Subcutaneous abdominal adipose tissue (tissue), 5 donors: ENCODE results near the gene RAB27B.

Experiments
- H3K27ac ChIP-seq: one replicate; pipeline ENCODE4 v1.7.0; 2013; ENCODE audit warnings: low read depth, mild to moderate bottlenecking, inconsistent platforms, low read length, moderate library complexity
- H3K27me3 ChIP-seq, 5 donors: one replicate each; pipeline ENCODE4 v1.7.0; 2013; ENCODE audit warnings: low read length in 5 of 5, inconsistent platforms in 1 of 5; ENCODE audit not compliant: control insufficient read depth in 5 of 5, insufficient read depth in 4 of 5
- H3K36me3 ChIP-seq, 5 donors: one replicate each; pipeline ENCODE4 v1.7.0; 2013; ENCODE audit warnings: low read length in 5 of 5; ENCODE audit not compliant: control insufficient read depth in 5 of 5, insufficient read depth in 5 of 5
- H3K4me1 ChIP-seq, 5 donors: one replicate each; pipeline ENCODE4 v1.7.0; 2013; ENCODE audit warnings: low read length in 5 of 5, mild to moderate bottlenecking in 3 of 5, moderate library complexity in 1 of 5; ENCODE audit not compliant: control insufficient read depth in 5 of 5, insufficient read depth in 5 of 5
- H3K4me3 ChIP-seq, 5 donors: one replicate each; pipeline ENCODE4 v1.7.0; 2013; ENCODE audit warnings: low read length in 5 of 5, low read depth in 1 of 5
- H3K9ac ChIP-seq, 5 donors: one replicate each; pipeline ENCODE4 v1.7.0; 2013; ENCODE audit warnings: low read length in 5 of 5, mild to moderate bottlenecking in 4 of 5, moderate library complexity in 3 of 5
- H3K9me3 ChIP-seq, 5 donors: one replicate each; pipeline ENCODE4 v1.7.0; 2013; ENCODE audit warnings: low read length in 5 of 5; ENCODE audit not compliant: control insufficient read depth in 5 of 5
- donor health status: healthy.
- donor health status: healthy.
- donor health status: healthy.
- donor health status: healthy.
- donor health status: healthy.

RAB27B gene

GRCh38 chr18:54918060-54918459 is 89.8 kb downstream of the RAB27B start:
- Histone ChIP-seq H3K4me1 (no peaks in the 10 kb centered on the region), H3K36me3 (peaks cover 0 to 3% (median 0%) of the 10 kb centered on the region in 5 donors), H3K4me3 (no peak overlapping the region), H3K9ac (no peak overlapping the region), H3K9me3 (no peaks in the 10 kb centered on the region), H3K27ac (no peak overlapping the region), H3K27me3 (no peaks in the 10 kb centered on the region)

GRCh38 chr18:54919412-54919811 is 91.1 kb downstream of the RAB27B start:
- Histone ChIP-seq H3K27ac (no peak overlapping the region), H3K36me3 (peaks cover 0 to 3% (median 0%) of the 10 kb centered on the region in 5 donors), H3K9me3 (no peaks in the 10 kb centered on the region), H3K27me3 (no peaks in the 10 kb centered on the region), H3K4me1 (no peaks in the 10 kb centered on the region), H3K9ac (no peak overlapping the region), H3K4me3 (no peak overlapping the region)

GRCh38 chr18:54923339-54923956 is 95.2 kb downstream of the RAB27B start:
- Histone ChIP-seq H3K4me3 (no peak overlapping the region), H3K9me3 (no peaks in the 10 kb centered on the region), H3K4me1 (no peaks in the 10 kb centered on the region), H3K36me3 (no peaks in the 10 kb centered on the region), H3K27ac (no peak overlapping the region), H3K9ac (no peak overlapping the region), H3K27me3 (no peaks in the 10 kb centered on the region)

- no peaks in the 10 kb centered on the region for H3K9me3 ChIP-seq
- no peaks in the 10 kb centered on the region for H3K4me1 ChIP-seq
- H3K4me3 ChIP-seq: no peak overlapping the region
- H3K27me3 ChIP-seq: no peaks in the 10 kb centered on the region
- H3K36me3 ChIP-seq: no peaks in the 10 kb centered on the region
- no peak overlapping the region for H3K27ac ChIP-seq
- H3K9ac ChIP-seq: no peak overlapping the region
Measured at GRCh38 chr18:54924948-54925347, 96.7 kb downstream of the RAB27B start.

GRCh38 chr18:54926593-54927325 is 98.5 kb downstream of the RAB27B start:
- Histone ChIP-seq H3K4me3 (no peak overlapping the region), H3K27ac (no peak overlapping the region), H3K4me1 (no peaks in the 10 kb centered on the region)

GRCh38 chr18:54928236-54928635 is 100.0 kb downstream of the RAB27B start:
- Histone ChIP-seq H3K4me3 (no peak overlapping the region), H3K9me3 (no peaks in the 10 kb centered on the region), H3K36me3 (no peaks in the 10 kb centered on the region), H3K27ac (no peak overlapping the region), H3K4me1 (no peaks in the 10 kb centered on the region), H3K9ac (no peak overlapping the region), H3K27me3 (no peaks in the 10 kb centered on the region)

More at GRCh38 chr18:54926593-54927325, 98.5 kb downstream of the RAB27B start:
- Histone ChIP-seq H3K27me3 (no peaks in the 10 kb centered on the region), H3K9me3 (no peaks in the 10 kb centered on the region), H3K36me3 (no peaks in the 10 kb centered on the region), H3K9ac (no peak overlapping the region)

GRCh38 chr18:54931152-54931551 is 102.9 kb downstream of the RAB27B start:
- Histone ChIP-seq H3K36me3 (peaks cover 0 to 3% (median 0%) of the 10 kb centered on the region in 5 donors), H3K9ac (no peak overlapping the region), H3K4me1 (no peaks in the 10 kb centered on the region), H3K9me3 (no peaks in the 10 kb centered on the region), H3K4me3 (no peak overlapping the region), H3K27ac (no peak overlapping the region), H3K27me3 (no peaks in the 10 kb centered on the region)

GRCh38 chr18:54932472-54932871 is 104.2 kb downstream of the RAB27B start:
- Histone ChIP-seq H3K9me3 (no peaks in the 10 kb centered on the region), H3K36me3 (peaks cover 0 to 7% (median 0%) of the 10 kb centered on the region in 5 donors), H3K9ac (no peak overlapping the region), H3K4me3 (no peak overlapping the region), H3K27ac (no peak overlapping the region), H3K4me1 (no peaks in the 10 kb centered on the region), H3K27me3 (no peaks in the 10 kb centered on the region)

GRCh38 chr18:54938506-54938905 is 110.2 kb downstream of the RAB27B start:
- H3K27me3 ChIP-seq: no peaks in the 10 kb centered on the region
- no peaks in the 10 kb centered on the region for H3K9me3 ChIP-seq
- no peak overlapping the region for H3K9ac ChIP-seq
- no peaks in the 10 kb centered on the region for H3K4me1 ChIP-seq
- no peak overlapping the region for H3K27ac ChIP-seq
- peaks cover 0 to 11% (median 0%) of the 10 kb centered on the region in 5 donors for H3K36me3 ChIP-seq
- no peak overlapping the region for H3K4me3 ChIP-seq

GRCh38 chr18:54939361-54939917 is 111.2 kb downstream of the RAB27B start:
- no peak overlapping the region for H3K27ac ChIP-seq
- peaks cover 0 to 11% (median 0%) of the 10 kb centered on the region in 5 donors for H3K36me3 ChIP-seq
- no peaks in the 10 kb centered on the region for H3K4me1 ChIP-seq
- no peak overlapping the region for H3K4me3 ChIP-seq
- no peaks in the 10 kb centered on the region for H3K27me3 ChIP-seq
- no peaks in the 10 kb centered on the region for H3K9me3 ChIP-seq
- no peak overlapping the region for H3K9ac ChIP-seq
